HG02763 (cell line): Measurements from ENCODE around the gene NR6A1.
"Not testable (repeated sequence)": the region's sequence is repeated elsewhere in the genome, so short reads cannot be mapped to it uniquely, and the experiment has no call there.

Source experiments
- ATAC-seq: cut with Tn5 transposase; IDR thresholded peaks from one replicate; pipeline ENCODE4 v1.9.1; 2021; ENCODE audit warnings: mild to moderate bottlenecking, moderate library complexity; ENCODE audit not compliant: unreplicated experiment

NR6A1 gene

GRCh38 chr9:124778575-124779367 lies 7.7 kb upstream of the NR6A1 start:
- ATAC-seq = no peak

GRCh38 chr9:124776954-124777648 lies 6.0 kb upstream of the NR6A1 start, which contains the start of gene OLFML2A:
TSS of gene OLFML2A (plus strand) at chr9:124777133. CDS start at chr9:124777271, 138 bp downstream.
- ATAC-seq = no peak

- no peak for ATAC-seq
Measured at GRCh38 chr9:124776618-124776953, 5.5 kb upstream of the NR6A1 start.

GRCh38 chr9:124774129-124774978 lies 3.2 kb upstream of the NR6A1 start:
- peak; percentile 26 for ATAC-seq

- ATAC-seq = no peak
Measured at GRCh38 chr9:124773473-124774128, 2.5 kb upstream of the NR6A1 start.

- not testable (repeated sequence) for ATAC-seq
Measured at GRCh38 chr9:124772877-124773276, 1.8 kb upstream of the NR6A1 start.

- no peak for ATAC-seq
Measured at GRCh38 chr9:124771867-124772679, 962 bp upstream of the NR6A1 start.

- ATAC-seq = peak; percentile 1
Measured at GRCh38 chr9:124770359-124771020, 621 bp downstream of the NR6A1 start.

GRCh38 chr9:124769549-124770358 lies 1.4 kb downstream of the NR6A1 start:
- ATAC-seq = no peak

GRCh38 chr9:124768750-124769548 lies 2.2 kb downstream of the NR6A1 start:
- no peak for ATAC-seq

GRCh38 chr9:124768334-124768733 lies 2.8 kb downstream of the NR6A1 start:
- no peak for ATAC-seq

- ATAC-seq = no peak
Measured at GRCh38 chr9:124767821-124768220, 3.3 kb downstream of the NR6A1 start.

- ATAC-seq = no peak
Measured at GRCh38 chr9:124766815-124767554, 4.1 kb downstream of the NR6A1 start.

GRCh38 chr9:124766326-124766725 lies 4.8 kb downstream of the NR6A1 start:
- ATAC-seq = no peak

GRCh38 chr9:124765439-124765835 lies 5.7 kb downstream of the NR6A1 start:
- ATAC-seq = no peak

- no peak for ATAC-seq
Measured at GRCh38 chr9:124764774-124765438, 6.2 kb downstream of the NR6A1 start.

GRCh38 chr9:124762633-124763032 lies 8.5 kb downstream of the NR6A1 start:
- no peak for ATAC-seq
